GM20431 (cell line): Measurements from ENCODE around the gene PUSL1.

Experiments
- in situ Hi-C: fragments of 300-500 bp; cut with MseI, MboI; formaldehyde crosslinking; loops from one replicate; pipeline ENCODE4 v1.15.0; 2020; ENCODE audit warnings: low sequenced_read_pairs; ENCODE audit not compliant: unreplicated experiment

The PUSL1 gene

DNA sequence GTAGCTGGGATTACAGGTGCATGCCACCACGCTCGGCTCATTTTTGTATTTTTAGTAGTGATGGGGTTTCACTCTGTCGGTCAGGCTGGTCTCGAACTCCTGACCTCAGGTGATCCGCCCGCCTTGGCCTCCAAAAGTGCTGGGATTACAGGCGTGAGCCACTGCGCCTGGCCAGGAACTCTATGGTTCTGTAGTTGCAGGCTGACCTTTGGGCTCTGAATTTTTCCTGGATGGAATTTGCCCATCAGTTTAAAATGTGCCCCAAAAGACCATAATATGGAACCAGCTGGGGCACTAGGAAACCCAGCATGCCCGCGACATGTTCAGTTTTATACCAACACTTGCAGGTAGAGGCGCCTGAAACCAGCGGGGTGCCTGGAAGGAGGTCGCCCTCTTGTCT lies 29.8 kb upstream of the PUSL1 start:
- in situ Hi-C loops = no loop called here

DNA sequence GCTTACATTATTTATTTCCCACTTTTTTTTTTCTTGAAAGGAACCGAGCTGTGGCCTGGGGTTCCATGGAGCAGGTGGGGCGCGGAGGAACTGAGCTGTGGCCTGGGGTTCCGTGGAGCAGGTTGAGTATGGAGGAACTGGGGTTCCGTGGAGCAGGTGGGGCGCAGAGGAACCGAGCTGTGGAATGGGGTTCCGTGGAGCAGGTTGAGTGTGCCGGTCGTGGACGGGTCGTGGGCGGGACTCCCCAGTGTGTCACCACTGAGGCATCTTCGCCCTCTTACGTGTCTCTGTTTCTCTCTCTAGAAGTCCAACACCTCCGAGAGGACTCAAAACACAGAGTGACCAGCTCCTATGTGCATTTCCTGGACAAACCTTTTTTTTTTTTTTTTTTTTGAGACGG lies 29.4 kb upstream of the PUSL1 start:
- in situ Hi-C loops = no loop called here

DNA sequence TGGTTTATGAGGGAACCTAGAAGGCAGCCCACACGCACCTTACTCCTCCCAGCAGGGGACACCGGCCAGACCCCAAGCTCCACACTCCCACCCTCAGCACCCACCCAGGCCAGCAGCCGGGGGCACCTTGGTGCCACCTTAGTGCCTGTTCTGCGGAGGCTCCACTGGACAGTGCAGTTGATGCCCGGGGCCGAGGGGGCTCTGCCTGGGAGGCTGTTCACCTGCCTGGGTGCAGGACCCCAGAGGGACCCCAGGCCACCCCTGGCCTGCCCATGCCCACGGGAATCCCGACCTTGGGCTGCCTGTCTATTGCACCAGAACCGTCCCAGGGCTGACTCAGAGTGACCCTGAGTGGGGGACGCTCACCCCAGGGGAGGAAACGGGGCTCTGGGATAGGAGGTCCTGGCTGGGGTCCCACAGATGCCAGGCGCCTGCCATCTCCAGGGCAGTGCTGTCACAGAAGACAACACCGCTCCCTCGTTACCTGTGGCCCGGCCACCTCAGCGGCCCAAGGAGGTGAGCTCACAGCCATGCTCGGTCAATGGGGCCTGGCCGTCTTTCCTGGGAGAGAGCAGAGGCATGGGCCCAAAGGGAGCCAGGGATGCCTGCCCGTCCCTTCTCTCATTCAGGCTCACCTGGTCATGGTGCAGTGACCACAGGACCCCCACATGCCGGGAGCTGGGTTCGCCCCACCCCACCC lies 27.5 kb upstream of the PUSL1 start:
- in situ Hi-C loops = no loop called here

DNA sequence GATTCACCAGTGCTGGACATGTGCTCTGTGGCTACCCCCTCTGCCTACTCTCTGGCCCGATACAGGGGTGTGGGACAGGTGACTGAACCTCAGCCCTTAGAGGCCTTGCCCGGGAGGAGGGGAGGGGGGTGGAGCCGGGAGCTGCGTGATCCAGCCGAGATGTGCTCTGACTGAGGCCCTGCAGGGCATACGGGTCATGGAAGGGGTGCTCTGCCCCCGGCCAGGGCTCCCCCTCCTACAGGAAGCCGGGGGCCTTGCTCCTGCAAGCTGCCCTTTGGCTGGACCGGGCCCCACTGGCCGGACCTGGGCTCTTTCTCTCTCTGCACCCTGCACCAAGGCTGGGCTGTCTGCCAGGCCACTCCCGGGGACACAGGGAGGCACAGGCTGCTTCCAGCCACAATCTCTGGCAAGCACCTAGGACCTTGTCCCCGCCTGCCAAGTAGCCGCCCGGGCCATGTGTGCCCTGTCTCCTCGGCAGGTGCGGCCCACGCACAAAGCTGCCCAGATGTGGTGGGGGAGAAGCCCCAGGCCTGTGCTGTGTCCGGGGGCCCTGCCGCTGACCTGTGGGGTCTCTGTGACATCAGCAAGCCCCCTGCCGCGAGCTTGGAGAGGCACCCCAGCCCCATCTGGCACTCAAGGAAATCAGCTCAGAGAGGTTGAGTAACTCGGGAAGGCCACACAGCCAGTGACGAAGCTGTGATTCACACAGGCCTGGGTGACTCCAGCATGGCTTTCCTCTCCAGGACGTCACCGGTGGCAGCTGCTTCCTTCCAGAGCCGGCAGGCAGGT lies 26.7 kb upstream of the PUSL1 start:
- in situ Hi-C loops = no loop called here

DNA sequence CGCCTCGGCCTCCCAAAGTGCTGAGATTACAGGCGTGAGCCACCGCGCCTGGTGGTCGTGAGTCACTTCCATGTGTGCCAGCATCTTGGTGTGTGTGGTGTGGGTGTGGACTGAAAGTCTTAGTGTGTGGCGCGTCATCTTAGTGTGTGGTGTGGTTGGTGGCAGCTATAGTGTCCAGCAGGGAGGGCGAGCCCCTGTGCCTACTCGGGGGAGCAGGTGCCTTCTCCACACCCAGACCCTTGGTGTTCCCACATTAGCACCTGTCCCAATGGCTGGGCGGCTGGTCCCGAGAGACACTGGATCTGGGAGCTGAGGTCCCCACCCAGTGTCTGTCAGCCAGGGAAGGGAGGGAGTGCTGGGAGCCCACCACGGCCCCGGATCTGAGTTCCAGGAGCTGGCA lies 25.4 kb upstream of the PUSL1 start:
- in situ Hi-C loops = no loop called here

DNA sequence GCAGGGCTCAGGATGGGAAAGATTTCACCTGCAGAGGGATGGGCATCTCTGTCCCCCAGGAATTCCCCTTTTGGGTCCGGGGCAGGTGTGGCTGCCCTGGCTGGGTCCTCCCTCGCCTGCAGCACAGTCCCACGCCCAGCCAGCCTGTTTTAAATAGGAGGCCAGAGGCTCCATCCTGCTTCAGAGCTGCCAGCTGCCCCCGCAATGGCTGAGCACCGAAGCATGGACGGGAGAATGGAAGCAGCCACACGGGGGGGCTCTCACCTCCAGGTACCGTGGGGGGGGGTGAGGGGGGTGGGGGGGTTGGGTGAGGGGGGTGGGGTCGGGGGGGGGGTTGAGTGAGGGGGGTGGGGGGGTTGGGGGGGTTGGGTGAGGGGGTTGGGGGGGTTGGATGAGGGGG lies 24.6 kb upstream of the PUSL1 start:
- in situ Hi-C loops = no loop called here

DNA sequence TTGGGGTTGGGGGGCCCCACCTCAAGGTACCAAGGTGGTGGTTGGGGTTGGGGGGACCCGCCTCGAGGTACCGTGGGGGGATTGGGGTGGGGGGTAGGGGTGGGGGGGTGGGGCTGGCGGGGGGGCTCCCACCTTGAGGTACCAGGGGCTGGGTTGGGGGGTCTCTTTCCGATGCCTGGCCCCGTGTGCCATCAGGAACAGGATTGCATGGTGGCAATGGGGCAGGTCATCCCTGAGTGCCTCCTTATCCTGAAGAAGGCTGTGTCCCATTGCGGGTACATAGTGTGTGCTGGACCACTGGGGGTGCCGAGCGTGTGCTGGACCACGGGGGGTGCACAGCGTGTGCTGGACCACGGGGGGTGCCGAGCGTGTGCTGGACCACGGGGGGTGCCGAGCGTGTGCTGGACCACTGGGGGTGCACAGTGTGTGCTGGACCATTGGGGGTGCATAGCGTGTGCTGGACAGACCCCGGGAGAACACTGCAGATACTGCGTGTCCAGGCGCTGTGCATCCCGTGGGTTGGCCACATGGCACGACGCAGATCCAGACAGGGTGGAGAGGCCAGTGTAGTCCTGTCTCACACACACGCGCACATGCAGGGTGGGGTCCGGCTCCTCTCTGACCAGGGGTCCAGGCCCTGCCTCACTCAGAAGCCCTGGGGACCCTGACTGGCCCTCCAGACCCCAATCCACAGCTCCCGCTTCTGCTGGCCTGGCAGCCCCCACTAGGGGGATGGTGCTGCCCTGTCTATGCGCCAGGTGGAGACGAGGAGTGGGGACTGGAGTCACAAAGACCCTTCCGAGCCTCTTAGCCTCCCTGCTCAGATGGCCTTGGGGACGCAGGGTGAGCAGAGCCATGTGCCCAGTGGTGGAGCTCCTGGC lies 23.9 kb upstream of the PUSL1 start:
- in situ Hi-C loops = no loop called here

DNA sequence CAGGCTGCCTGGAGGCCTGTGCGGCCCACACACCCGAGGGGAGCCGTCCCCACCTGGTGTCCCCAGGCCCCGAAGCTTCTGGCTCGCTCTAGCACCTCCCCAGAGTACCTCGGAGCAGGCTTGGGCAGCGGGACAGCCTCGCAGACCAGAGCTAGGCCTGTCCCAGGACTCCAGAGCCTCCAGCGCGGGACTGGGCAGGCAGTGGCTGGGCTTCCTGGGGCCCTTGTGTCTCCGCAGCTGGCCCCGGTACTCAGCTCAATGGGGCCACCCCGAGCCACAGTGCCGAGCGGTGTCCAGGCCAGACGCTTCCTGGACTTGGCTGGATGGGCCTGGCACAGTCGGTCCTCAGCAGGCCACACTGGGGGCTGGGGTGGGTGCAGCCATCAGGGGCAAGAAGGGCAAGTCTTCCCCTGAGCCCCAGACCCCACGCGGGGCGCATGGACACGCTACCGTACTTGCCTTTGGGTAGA lies 23.3 kb upstream of the PUSL1 start:
- in situ Hi-C loops = no loop called here

DNA sequence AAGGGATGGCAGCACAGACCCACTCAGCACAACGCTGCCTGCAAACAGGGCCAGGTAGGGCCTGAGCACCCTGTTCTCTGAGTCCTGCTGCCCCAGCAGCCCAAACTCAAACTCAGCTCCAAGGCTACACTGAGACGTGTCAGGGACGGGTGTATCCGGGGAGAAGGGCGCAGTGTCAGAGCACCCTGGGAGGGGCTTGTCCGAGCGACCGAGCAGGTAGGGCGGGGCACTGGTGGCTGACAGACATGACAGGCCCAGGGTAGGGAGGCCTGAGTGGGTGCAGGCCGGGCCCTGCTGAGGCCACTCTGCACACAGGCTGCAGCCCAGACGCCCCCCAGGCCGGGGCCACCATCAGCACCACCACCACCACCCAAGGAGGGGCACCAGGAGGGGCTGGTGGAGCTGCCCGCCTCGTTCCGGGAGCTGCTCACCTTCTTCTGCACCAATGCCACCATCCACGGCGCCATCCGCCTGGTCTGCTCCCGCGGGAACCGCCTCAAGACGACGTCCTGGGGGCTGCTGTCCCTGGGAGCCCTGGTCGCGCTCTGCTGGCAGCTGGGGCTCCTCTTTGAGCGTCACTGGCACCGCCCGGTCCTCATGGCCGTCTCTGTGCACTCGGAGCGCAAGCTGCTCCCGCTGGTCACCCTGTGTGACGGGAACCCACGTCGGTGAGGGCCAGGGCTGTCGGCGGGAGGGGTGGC lies 22.6 kb upstream of the PUSL1 start:
- in situ Hi-C loops = no loop called here

DNA sequence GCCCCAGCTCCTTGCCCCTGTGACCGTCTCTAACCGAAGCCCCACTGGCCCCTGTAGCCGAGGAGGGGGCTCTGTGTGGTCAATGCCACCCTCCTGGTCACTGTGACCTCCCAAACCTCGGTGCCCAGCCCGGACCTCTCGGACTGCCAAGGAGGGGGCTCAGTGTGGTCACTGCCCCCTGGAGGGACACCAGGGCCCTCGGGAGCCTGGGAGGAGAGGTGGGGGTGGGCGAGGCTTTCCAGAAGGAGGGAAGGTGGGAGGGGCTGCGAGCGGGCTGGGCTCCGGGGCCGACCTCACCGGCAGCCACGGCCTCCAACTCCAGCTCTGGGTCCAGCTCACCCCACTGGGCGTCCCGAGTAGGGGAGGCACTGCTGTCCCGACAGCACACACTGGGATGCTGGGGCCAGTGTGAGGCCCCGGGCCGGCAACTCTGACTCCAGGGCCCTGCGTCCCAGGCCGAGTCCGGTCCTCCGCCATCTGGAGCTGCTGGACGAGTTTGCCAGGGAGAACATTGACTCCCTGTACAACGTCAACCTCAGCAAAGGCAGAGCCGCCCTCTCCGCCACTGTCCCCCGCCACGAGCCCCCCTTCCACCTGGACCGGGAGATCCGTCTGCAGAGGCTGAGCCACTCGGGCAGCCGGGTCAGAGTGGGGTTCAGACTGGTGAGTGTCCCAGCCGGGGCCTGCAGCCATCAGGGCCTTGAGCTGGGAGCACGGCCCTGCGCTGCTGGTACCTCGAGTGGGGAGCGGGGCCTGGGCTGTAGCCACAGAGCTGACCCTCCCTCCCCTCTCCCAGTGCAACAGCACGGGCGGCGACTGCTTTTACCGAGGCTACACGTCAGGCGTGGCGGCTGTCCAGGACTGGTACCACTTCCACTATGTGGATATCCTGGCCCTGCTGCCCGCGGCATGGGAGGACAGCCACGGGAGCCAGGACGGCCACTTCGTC lies 21.8 kb upstream of the PUSL1 start:
- in situ Hi-C loops = no loop called here

DNA sequence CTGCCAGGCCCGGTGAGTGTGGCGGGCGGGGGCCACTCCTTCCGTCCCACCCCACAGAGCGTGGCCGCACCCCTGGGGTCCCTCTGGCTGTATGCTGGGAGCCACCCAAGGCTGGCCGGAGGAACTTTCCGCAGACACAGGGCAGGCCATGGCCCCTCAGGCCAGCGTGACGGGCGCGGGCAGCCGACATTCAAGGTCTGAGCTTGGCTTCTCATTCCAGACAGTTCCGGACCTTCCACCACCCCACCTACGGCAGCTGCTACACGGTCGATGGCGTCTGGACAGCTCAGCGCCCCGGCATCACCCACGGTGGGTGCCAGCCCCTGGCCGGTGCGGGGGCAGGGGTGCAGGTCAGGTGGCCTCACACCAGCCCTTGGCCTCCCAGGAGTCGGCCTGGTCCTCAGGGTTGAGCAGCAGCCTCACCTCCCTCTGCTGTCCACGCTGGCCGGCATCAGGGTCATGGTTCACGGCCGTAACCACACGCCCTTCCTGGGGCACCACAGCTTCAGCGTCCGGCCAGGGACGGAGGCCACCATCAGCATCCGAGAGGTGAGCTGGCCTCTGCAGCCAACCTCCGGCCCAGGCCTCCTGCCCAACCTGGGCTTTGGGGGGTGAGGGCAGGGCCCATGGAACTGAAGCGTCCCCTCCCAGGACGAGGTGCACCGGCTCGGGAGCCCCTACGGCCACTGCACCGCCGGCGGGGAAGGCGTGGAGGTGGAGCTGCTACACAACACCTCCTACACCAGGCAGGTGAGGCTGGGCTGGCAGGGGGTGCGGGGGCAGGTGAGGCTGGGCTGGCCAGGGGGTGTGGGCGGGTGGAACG lies 20.9 kb upstream of the PUSL1 start:
- in situ Hi-C loops = no loop called here

DNA sequence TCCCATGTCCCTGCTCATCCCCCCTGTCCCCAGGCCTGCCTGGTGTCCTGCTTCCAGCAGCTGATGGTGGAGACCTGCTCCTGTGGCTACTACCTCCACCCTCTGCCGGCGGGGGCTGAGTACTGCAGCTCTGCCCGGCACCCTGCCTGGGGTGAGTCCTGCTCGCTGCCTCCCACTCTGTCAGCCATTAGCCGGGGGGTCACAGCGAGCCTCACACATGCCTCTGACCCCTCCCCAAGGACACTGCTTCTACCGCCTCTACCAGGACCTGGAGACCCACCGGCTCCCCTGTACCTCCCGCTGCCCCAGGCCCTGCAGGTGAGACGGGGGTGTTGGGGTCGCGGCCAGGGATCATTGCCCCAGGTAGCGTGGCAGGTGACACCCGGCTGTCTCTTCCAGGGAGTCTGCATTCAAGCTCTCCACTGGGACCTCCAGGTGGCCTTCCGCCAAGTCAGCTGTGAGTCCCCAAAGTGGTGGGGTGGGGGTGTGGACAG lies 18.1 kb upstream of the PUSL1 start:
- in situ Hi-C loops = no loop called here

DNA sequence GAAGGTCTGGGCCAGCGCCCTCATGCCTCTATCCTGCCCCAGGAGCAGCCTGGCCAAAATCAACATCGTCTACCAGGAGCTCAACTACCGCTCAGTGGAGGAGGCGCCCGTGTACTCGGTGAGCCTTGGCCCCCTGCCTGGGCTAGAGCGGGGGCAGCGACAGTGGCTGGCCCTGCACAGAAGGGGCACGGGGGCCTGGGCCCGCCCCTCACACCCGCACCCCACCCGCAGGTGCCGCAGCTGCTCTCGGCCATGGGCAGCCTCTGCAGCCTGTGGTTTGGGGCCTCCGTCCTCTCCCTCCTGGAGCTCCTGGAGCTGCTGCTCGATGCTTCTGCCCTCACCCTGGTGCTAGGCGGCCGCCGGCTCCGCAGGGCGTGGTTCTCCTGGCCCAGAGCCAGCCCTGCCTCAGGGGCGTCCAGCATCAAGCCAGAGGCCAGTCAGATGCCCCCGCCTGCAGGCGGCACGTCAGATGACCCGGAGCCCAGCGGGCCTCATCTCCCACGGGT lies 17.3 kb upstream of the PUSL1 start:
- in situ Hi-C loops = no loop called here

DNA sequence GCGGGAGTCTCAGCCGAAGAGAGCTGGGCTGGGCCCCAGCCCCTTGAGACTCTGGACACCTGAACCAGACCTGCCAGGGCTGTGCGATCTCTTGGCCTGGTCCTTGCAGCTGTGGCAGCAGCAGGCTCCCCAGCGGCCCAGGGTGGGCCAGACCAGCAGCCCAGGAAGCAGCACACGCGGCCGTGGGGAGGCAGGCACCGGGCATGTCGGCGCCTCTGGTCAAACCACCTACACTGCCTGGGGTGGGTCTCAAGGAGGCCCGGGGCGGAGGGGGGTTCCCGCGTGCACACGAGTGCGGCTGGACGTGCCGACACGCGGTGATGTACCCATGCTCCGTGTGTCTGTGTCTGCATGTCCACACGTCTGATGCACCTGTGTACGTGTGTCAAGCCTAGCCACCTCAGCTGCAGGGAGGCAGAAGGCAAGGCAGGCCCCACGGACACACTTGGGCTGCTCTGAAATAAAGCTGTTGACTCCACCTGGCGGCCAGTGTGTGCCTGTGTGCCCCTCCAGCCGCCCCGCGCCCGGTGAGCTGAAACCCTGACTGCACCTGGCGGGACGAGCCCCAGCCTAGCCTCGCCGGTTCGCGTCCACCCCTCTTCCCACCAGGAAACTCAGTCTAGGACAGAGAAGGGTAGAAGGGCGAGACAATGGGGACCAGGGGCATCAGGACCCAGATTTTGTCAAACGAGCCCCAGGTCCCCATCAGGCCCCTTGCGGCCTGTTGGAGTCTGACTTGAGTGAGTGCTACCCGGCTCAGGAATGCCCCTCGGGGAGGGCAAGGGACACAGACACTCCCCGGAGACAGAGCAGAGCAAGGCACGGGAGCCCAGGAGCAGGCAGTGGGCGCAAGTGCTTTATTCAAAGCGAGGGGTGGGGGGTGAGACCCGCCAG lies 16.6 kb upstream of the PUSL1 start:
- in situ Hi-C loops = no loop called here

DNA sequence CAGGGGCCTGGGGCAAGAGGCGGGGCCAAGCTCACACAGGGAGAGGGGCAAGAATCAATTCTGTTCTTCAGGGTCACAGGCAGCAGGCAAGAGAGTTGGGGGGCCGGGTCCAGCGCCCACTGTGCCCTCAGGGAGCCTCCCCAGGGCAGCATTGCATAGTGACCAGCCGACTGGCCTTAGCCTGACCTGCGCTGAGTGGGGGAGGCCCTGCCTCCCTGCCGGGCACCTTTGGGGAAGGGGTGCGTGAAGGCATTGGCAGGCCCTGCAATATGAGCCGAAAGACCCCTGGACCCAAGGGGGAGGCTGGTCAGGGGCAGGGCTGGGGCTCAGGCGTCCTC lies 16.0 kb upstream of the PUSL1 start:
- in situ Hi-C loops = no loop called here

DNA sequence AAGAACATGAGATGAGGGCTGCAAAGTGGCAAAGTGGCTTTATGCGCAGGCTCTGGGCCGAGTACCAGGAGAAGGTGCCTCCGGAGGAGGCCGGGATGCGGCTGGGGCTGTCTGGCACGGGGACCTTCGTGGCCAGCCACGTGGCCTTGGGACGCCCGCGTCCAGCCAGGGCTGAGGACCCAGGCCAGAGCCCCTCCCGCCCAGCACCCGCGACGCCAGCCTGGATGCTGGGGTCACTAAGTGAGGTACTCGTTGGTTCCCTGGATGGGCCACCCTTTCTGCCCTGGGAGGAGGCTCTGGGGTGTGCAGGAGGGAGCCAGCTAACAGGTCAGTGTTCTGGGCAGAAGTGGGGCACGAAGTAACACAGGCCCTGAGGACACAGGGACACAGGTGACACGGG lies 15.5 kb upstream of the PUSL1 start:
- in situ Hi-C loops = no loop called here
